ENCODE results near the gene CCDC12.

DNA sequence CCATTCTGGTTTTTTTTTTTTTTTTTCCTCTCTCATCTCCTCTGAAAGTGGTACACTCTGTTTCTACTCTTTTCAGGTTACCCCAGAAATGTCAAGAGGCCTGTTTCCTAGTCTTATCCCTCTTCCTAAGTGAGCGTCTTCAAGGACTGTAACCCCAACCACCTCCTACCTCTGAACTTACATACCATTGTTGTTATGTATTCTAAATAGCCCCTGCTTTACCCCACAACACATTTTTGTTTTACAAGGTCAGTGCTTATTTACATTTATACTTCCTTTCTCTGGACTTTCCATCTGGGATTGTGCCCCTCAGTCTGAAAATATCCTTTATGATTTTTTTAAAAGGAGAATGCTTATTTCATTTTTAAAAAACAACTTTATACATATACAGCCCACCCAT, 60.3 kb downstream of the CCDC12 start:
- TF ChIP-seq, protein P1, sequence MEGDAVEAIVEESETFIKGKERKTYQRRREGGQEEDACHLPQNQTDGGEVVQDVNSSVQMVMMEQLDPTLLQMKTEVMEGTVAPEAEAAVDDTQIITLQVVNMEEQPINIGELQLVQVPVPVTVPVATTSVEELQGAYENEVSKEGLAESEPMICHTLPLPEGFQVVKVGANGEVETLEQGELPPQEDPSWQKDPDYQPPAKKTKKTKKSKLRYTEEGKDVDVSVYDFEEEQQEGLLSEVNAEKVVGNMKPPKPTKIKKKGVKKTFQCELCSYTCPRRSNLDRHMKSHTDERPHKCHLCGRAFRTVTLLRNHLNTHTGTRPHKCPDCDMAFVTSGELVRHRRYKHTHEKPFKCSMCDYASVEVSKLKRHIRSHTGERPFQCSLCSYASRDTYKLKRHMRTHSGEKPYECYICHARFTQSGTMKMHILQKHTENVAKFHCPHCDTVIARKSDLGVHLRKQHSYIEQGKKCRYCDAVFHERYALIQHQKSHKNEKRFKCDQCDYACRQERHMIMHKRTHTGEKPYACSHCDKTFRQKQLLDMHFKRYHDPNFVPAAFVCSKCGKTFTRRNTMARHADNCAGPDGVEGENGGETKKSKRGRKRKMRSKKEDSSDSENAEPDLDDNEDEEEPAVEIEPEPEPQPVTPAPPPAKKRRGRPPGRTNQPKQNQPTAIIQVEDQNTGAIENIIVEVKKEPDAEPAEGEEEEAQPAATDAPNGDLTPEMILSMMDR (IDR thresholded peaks at IDR 0.05), result no peak
- TF ChIP-seq POLR2A (IDR thresholded peaks at IDR 0.05), result no peak
